Fibroblast of lung (primary cell): ENCODE results near the gene ZFC3H1.

Experiments
- EZH2 ChIP-seq: IDR thresholded peaks from 2 replicates; pipeline ENCODE4 v1.5.1; 2012; ENCODE audit warnings: low read length, control low read depth, mild to moderate bottlenecking; ENCODE audit errors: missing control alignments
- TF ChIP-seq, protein P1 (sequence below), 2 donors: IDR thresholded peaks in 1 of 2; conservative IDR thresholded peaks in 1 of 2; 1 replicate in 1 of 2; 2 replicates in 1 of 2; pipeline ENCODE4 v1.5.1; 2011 to 2012; ENCODE audit warnings: low read length in 2 of 2, control low read depth in 1 of 2, inconsistent platforms in 1 of 2, low read depth in 1 of 2, mild to moderate bottlenecking in 1 of 2

DNA sequence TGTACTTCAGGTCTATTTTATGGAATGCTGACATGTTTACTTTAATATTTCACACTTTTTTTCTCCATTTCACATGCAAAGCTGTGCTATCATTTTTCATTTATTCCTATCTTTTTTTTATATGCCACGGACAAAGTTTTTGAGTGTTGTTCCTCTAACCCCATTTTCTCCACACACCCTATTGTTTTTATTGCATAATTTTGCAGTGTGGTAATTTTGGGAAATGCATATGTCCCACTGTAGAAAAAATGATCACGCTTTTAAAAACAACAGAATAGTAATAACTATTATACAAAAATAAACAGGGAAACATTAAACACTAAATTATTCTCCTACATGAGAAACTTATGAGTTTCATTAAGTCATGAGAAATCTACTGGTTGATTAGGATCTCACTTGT, 14.2 kb downstream of the ZFC3H1 start:
- TF ChIP-seq, protein P1, sequence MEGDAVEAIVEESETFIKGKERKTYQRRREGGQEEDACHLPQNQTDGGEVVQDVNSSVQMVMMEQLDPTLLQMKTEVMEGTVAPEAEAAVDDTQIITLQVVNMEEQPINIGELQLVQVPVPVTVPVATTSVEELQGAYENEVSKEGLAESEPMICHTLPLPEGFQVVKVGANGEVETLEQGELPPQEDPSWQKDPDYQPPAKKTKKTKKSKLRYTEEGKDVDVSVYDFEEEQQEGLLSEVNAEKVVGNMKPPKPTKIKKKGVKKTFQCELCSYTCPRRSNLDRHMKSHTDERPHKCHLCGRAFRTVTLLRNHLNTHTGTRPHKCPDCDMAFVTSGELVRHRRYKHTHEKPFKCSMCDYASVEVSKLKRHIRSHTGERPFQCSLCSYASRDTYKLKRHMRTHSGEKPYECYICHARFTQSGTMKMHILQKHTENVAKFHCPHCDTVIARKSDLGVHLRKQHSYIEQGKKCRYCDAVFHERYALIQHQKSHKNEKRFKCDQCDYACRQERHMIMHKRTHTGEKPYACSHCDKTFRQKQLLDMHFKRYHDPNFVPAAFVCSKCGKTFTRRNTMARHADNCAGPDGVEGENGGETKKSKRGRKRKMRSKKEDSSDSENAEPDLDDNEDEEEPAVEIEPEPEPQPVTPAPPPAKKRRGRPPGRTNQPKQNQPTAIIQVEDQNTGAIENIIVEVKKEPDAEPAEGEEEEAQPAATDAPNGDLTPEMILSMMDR (conservative IDR thresholded peaks at IDR 0.05 in 1 of 2, IDR thresholded peaks at IDR 0.05 in 1 of 2; ENCODE audit: low read depth in 1 of 2, low read length in 2 of 2): no peak
- TF ChIP-seq EZH2: no peak
